ENCODE measurements around the gene RUNX2.

The RUNX2 gene

DNA sequence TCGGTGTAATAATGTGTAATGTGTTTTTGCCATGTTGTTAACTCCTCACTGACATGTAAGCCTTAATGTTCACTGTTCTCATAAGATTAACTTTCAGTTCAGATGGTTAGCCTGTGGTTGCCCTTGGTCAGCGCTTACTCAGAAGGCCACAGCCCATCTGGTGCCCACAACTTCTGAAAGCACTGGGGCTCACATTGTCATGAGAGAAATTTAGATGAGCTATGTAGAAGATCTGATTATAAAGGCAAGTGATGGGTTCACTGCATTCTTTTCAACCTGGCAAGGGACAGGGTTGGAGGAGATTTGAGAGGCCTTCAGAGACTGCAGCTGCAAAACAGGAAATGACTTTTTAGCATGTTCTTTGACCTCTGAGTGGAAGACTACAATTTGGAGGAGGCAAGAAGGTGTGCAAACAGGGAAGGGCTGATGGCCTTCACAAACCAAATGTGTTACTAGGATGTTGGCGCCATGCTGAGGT, 291.9 kb downstream of the RUNX2 start:
- DNase-seq (ENCODE audit: low read depth), result no peak

DNA sequence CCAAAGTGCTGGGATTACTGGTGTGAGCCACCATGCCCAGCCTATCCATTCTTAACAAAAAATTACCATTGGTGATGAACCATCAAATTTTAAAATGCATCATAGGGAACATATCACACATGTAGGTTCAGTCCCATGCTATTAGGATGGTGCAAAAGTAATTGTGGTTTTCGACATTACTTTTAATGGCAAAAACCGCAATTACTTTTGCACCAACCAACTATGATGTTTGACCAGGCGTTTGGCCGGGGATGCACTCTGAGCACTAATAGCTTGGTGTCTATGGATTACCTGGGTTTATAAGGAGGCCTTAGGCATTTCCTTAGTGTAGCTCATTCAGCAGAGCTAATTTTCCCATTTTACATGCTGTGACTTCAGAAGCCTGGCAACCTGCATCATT, 296.1 kb downstream of the RUNX2 start:
- no peak for DNase-seq (ENCODE audit: low read depth)

GRCh38 chr6:45625191-45625664, 297.1 kb downstream of the RUNX2 start:
- DNase-seq (ENCODE audit: low read depth), result no peak

DNA sequence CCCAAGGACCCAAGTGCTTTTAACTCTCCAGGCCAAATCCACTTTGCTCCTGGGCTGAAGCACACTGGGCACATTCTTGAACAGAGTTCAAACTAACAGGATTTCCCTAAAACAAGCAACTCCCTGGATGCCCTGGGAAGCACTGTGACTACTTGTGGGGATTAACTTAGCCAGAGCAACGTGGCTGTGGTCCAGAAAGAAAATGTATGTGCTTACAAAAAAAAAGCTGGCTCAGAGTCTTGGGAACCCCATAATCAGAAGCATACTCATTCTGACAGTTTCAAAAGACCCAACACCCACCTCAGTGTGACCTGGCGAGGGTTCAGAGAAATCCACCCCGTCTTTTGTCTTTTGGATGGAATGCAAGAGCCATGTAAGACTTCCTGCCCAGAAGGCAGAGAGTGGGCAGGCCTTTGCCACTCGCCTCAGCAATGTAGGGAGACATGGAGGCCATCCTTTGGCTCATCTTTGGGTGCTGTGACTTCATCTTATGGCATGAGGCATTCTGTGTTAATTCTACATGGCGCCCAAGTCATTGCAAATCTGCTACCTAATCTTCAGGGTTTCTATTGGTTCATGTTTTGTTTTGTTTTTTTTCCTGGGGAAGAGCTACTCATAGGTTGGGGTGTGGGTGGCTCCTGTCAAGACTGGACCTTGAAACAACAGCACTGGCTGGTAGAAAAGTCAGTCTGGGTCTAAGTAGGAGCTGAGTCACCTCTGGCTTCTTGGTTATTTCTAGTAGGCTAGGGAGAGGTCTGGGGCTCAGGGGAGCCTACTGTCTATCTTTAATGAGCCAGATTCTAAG, 298.2 kb downstream of the RUNX2 start:
- no peak for DNase-seq (ENCODE audit: low read depth)

GRCh38 chr6:45630314-45630713, 302.2 kb downstream of the RUNX2 start:
- no peak for DNase-seq (ENCODE audit: low read depth)

GRCh38 chr6:45630801-45631200, 302.7 kb downstream of the RUNX2 start:
- DNase-seq (ENCODE audit: low read depth), result no peak

- no peak for DNase-seq (ENCODE audit: low read depth)
These were observed 303.3 kb downstream of the RUNX2 start for GRCh38 chr6:45631396-45631795.

DNA sequence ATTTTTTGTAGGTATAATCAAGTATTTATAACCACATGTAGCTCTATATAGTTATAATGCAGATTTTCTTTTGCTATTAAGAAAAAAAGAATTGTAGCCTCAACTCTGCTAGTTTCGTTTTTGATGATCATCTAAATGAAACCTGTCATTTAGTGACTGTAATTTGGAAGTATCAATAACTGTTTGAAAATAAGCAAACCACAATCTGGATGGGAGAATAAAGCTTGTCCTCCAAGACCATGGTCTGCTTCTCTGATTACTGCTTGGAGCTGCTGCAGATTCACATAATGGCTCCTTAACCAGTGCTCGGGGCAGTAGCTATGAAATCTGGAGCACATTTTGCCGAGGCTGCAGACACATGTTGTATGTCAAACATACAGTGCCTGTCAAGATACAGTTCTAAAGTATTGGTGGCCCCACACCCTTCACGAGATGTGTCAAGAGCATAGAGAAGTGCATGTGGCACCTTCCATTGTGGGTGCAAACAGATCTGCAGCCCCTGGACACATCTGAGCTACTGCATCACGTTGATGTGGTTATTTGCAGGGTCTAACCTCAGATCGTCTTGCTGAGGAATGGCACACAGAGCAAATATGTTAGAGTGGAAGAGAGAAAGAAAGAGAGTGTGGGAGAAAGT, 305.3 kb downstream of the RUNX2 start:
- no peak for DNase-seq (ENCODE audit: low read depth)

GRCh38 chr6:45634231-45634630, 306.1 kb downstream of the RUNX2 start:
- DNase-seq (ENCODE audit: low read depth), result no peak

DNA sequence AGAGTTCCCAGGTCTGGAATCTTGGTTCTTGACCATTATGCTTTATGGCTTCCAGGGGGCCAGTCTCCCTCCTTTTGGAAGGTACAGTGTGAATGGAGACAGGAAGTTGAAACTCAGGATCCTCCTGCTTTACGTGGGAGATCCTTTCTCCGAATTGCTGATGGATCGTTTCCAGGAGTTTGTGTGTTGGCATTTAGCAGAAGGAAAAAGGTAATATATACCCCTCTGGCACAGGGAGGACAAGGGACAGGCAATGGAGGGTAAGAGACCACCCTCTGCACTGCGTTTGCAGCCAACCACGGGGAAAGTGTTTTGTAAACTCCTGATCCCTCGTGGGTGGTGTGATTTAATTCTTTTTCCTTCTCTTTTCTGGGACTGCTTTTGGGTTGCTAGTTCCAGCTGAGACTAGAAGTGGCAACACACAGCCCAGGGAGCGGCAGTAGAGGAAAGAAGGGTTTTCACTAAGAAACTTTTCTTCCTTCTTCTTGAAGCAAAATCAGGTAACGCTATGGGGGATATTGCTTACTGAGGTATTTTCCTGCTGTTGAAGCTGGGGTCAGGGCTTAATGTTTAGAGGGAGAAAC, 307.2 kb downstream of the RUNX2 start:
- DNase-seq (ENCODE audit: low read depth), result no peak

DNA sequence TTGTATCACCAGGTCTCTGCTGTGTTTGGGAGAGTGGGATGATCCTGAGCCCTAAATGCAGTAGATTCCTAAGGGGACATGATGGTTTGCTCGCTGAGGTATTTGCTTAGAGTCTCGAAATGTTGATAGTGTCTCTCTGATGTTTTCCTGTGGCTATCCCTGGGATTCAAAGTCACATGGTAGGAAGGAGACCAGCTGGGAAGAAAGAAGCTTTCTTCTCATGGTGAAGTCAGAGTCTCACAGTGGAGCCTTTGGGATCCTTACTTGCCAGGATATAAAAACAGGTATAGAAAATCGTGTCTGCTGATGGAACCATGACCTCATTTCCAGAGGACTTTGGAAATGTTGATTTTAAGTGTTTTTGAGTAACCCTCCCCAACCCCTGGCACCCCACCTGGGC, 308.9 kb downstream of the RUNX2 start:
- DNase-seq (ENCODE audit: low read depth), result no peak

DNA sequence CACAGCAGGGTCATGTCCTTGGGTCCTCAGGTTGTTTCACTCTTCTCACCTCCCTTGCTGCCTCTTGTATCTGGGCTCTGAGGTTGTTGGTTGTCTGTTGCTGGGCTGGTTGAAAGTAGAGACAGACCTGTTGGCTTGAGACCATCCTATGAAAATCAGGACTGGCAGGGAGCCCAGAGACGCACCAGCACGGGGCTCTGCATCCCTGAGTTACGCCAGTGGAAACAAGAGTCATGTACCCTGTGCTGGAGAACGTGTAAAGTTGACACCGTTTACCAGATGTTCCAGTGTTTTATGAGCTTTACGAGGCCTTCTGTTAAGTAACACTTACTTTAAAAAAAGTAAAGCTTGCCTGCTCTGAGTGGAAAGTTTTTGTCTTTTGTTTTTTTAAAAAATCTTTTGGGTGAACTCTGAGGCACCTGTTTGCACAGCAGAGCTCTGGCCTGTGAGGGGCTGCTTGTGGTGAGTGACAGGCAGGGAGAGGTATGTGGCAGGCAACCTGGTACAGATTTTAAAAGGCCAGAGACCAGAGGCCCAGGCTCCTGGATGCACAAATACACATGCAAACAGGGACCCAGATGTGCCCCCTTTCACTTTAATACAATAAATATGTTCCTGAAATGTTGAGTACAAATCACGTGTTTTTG, 309.6 kb downstream of the RUNX2 start:
- DNase-seq (ENCODE audit: low read depth), result no peak

GRCh38 chr6:45640081-45640491, 312.0 kb downstream of the RUNX2 start:
- DNase-seq (ENCODE audit: low read depth), result no peak

- no peak for DNase-seq (ENCODE audit: low read depth)
These were observed 312.7 kb downstream of the RUNX2 start for GRCh38 chr6:45640811-45641210.

DNA sequence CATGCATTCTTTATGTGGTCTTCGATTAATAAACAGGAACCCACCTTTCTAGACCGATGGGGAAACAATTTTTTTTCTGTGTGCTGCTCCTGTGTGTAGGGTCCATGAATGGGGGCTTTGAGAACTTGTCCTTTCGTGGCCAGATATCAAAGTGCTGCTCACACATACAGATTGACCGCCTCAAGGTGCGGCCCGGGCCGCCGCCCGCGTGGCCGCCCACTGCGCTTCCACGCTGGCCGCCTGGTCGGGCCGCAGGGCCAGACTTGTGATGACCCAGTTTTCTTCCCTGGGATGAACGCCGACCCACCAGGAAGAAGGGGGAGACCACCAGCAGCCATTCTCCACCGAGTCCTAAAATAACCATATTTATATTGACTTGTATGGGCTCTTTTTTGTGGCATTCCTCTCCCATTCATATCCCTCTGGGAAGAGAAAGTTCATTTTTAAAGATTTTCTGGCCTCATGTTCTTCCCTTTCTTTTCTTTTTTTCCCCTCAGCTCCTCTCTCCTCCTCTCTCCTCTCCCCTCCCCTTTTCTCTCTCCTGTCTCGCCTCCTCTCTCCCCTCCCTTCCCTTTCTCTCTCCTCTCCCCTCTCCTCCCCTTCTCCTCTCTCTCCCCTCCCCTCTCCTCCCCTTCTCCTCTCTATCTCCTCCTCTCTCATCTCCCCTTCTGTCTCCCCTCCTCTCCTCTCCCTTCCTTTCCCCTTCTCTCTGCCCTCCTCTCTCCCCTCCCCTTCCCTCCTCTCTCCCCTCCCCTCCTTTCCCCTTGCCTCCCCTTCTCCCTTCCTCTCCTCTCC, 314.4 kb downstream of the RUNX2 start:
- DNase-seq (ENCODE audit: low read depth), result no peak

- no peak for DNase-seq (ENCODE audit: low read depth)
These were observed 315.0 kb downstream of the RUNX2 start for GRCh38 chr6:45643126-45643525.

DNA sequence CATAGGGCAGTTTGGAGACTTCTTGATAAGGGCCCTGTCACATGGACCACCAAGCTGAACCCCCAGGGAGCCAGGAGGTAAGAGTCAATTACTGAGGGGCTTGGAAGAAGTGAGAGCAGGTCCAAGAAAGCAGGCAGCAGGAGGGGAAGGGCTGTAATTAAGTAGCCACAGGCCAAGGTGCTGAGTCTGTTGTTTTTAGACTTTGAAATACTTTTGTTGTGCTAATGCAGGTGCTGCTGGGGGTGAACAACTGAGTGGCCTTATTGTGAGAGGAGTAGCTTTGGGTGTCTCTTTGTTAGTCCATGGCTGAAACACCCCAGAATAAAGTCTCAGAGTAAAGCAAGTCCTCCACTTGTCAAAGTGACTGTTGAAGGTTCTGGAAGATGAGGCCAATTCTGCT, 316.6 kb downstream of the RUNX2 start:
- no peak for DNase-seq (ENCODE audit: low read depth)

DNA sequence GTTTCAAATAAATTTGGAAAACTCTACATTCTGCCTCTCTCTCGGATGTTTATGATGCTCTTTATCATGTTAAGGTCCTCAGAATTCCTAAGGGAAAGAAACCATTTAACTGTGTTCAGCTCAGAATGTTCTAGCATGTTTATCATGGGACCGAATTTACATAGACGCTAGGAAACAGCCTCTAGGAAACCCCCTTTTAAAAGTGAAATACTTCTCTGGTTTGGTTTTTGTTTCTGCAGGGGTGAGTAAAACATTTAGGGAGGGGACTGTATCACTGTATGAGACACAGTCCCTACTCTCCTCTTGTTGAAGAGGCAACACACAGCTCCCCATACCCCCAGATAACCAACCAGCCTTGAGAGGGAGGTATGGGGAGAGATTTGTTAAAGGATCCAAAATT, 317.2 kb downstream of the RUNX2 start:
- no peak for DNase-seq (ENCODE audit: low read depth)

- no peak for DNase-seq (ENCODE audit: low read depth)
These were observed 319.5 kb downstream of the RUNX2 start for GRCh38 chr6:45647341-45648261.

- DNase-seq (ENCODE audit: low read depth), result no peak
These were observed 320.1 kb downstream of the RUNX2 start for GRCh38 chr6:45648262-45648620.

Measured in activated T-cell treated with anti-CD3 and anti-CD28 coated beads for 1 hour (primary cell).